Measurements from ENCODE around the gene CD177.

GRCh38 chr19:43409415-43409814 is 55.9 kb downstream of the CD177 start:
- TF ChIP-seq POLR2A (IDR thresholded peaks at IDR 0.05; ENCODE audit: low read length) (no peak), GATA1 (IDR thresholded peaks at IDR 0.05; ENCODE audit: low read depth, low read length) (no peak)
